Measurements from ENCODE around the gene CCND1. TPM values are rescaled to one million over a fixed set of nuclear protein-coding genes. Genes with fewer than 3 reads are reported as not detected.

The CCND1 gene
- total RNA-seq, 1 donor from 2014 or later = 55.6 TPM

- TF ChIP-seq, protein P1, sequence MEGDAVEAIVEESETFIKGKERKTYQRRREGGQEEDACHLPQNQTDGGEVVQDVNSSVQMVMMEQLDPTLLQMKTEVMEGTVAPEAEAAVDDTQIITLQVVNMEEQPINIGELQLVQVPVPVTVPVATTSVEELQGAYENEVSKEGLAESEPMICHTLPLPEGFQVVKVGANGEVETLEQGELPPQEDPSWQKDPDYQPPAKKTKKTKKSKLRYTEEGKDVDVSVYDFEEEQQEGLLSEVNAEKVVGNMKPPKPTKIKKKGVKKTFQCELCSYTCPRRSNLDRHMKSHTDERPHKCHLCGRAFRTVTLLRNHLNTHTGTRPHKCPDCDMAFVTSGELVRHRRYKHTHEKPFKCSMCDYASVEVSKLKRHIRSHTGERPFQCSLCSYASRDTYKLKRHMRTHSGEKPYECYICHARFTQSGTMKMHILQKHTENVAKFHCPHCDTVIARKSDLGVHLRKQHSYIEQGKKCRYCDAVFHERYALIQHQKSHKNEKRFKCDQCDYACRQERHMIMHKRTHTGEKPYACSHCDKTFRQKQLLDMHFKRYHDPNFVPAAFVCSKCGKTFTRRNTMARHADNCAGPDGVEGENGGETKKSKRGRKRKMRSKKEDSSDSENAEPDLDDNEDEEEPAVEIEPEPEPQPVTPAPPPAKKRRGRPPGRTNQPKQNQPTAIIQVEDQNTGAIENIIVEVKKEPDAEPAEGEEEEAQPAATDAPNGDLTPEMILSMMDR (IDR thresholded peaks at IDR 0.05; ENCODE audit: unreplicated experiment) = no peak
- no peak overlapping the region for H3K4me3 Mint-ChIP-seq (ENCODE audit: unreplicated experiment)
- peaks cover 4% of the 10 kb centered on the region for H3K36me3 Mint-ChIP-seq (ENCODE audit: low read depth, unreplicated experiment)
- H3K27me3 Mint-ChIP-seq (ENCODE audit: unreplicated experiment) = peaks cover 5% of the 10 kb centered on the region
- no peak for DNase-seq (ENCODE audit: low spot score)
- H3K9me3 Mint-ChIP-seq (ENCODE audit: unreplicated experiment) = peaks cover 8% of the 10 kb centered on the region
- no peaks in the 10 kb centered on the region for H3K4me1 Mint-ChIP-seq (ENCODE audit: unreplicated experiment)
- H3K27ac Mint-ChIP-seq (ENCODE audit: unreplicated experiment) = no peak overlapping the region
Observed at GRCh38 chr11:69632900-69633299, 8.1 kb upstream of the CCND1 start.

DNA sequence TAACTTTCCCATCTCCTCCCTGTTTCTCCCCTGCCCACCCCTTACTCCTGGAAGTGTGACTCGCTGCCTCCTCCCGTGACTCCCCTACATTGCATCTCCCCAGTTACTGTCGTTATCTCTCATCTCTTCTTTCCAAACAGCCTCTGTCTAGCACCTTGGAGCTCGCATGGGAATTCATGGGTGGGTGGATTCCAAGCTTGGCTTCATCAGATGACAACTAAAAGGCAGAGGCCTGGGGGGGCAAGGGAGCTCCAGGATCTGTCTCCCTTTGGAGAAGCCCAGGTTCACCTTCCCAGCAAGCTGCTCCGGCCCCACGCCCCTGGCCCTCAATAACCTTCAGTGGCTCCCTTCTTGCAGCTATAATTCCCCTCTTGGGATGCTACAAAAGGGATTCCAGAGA, 6.9 kb upstream of the CCND1 start:
- TF ChIP-seq, protein P1 (IDR thresholded peaks at IDR 0.05; ENCODE audit: unreplicated experiment) = no peak
- no peak for DNase-seq (ENCODE audit: low spot score)
- Mint-ChIP-seq H3K36me3 (ENCODE audit: low read depth, unreplicated experiment) (peaks cover 4% of the 10 kb centered on the region), H3K27me3 (ENCODE audit: unreplicated experiment) (peaks cover 5% of the 10 kb centered on the region), H3K9me3 (ENCODE audit: unreplicated experiment) (peaks cover 5% of the 10 kb centered on the region), H3K27ac (ENCODE audit: unreplicated experiment) (no peak overlapping the region), H3K4me1 (ENCODE audit: unreplicated experiment) (peaks cover 3% of the 10 kb centered on the region), H3K4me3 (ENCODE audit: unreplicated experiment) (no peak overlapping the region)

DNA sequence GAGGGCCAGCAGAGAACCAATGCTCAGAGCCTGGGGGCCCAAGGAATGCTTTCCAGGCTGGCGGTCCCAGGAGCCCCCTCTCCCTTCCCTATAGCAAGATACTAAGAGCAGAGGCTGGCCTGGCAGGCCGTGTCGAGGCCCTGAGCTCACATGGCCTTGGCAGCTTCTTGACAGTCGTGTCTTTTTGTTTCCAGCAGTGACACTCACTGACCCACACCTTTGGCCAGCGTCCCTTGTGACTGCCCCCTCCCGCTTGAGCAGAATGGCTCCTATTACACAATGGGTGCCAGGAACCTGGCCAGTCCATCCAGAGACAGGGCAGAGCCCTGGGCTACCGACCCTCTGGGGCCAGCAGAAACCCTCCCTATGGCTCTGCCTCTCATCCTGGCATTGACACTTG, 6.4 kb upstream of the CCND1 start:
- H3K36me3 Mint-ChIP-seq (ENCODE audit: low read depth, unreplicated experiment) = peaks cover 4% of the 10 kb centered on the region
- H3K27me3 Mint-ChIP-seq (ENCODE audit: unreplicated experiment) = peaks cover 5% of the 10 kb centered on the region
- DNase-seq (ENCODE audit: low spot score) = no peak
- H3K4me1 Mint-ChIP-seq (ENCODE audit: unreplicated experiment) = peaks cover 4% of the 10 kb centered on the region
- no peak overlapping the region for H3K4me3 Mint-ChIP-seq (ENCODE audit: unreplicated experiment)
- TF ChIP-seq, protein P1 (IDR thresholded peaks at IDR 0.05; ENCODE audit: unreplicated experiment) = no peak
- H3K9me3 Mint-ChIP-seq (ENCODE audit: unreplicated experiment) = peaks cover 4% of the 10 kb centered on the region
- no peak overlapping the region for H3K27ac Mint-ChIP-seq (ENCODE audit: unreplicated experiment)

GRCh38 chr11:69635195-69635594, 5.8 kb upstream of the CCND1 start:
- no peaks in the 10 kb centered on the region for H3K9me3 Mint-ChIP-seq (ENCODE audit: unreplicated experiment)
- no peaks in the 10 kb centered on the region for H3K36me3 Mint-ChIP-seq (ENCODE audit: low read depth, unreplicated experiment)
- H3K27me3 Mint-ChIP-seq (ENCODE audit: unreplicated experiment) = peaks cover 5% of the 10 kb centered on the region
- TF ChIP-seq, protein P1 (IDR thresholded peaks at IDR 0.05; ENCODE audit: unreplicated experiment) = no peak
- H3K4me1 Mint-ChIP-seq (ENCODE audit: unreplicated experiment) = peaks cover 9% of the 10 kb centered on the region
- DNase-seq (ENCODE audit: low spot score) = no peak
- no peak overlapping the region for H3K27ac Mint-ChIP-seq (ENCODE audit: unreplicated experiment)
- no peak overlapping the region for H3K4me3 Mint-ChIP-seq (ENCODE audit: unreplicated experiment)

DNA sequence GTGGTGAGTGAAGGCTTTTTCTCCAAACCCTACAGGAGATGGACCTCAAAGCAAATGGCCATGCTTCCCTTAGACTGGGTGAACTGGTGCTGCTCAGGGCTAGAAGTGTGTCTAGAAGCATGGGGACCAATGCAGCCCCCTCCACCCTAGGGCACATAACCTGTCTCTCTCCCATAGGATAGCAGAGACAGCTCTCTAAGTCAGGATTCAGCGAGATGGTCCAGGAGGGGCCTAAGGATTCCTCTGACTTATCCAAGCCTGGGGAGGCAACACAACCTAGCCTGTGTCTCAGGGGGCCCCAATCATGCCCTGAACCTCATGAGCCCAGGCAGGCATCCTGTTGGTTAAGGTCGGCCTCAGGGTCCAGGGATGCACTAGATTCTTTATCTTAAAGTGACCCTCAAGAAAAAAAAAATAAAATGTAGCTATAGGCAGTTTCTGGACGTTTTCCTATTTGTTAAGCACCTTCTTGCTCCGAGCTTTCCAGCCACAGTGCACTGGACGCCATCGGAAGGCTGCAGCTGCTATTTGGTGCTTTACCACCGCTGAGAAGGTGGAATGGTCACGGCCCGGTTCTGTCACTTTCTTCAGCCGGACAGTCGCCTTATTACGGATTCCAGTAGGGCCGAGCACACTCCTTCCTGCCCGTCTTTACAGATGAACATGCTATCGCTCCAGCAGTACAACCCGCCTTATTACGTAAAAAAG, 5.0 kb upstream of the CCND1 start:
- H3K27me3 Mint-ChIP-seq (ENCODE audit: unreplicated experiment) = peaks cover 5% of the 10 kb centered on the region
- DNase-seq (ENCODE audit: low spot score) = no peak
- peaks cover 13% of the 10 kb centered on the region for H3K4me1 Mint-ChIP-seq (ENCODE audit: unreplicated experiment)

More for the DNA sequence above, 5.0 kb upstream of the CCND1 start:
- Mint-ChIP-seq H3K4me3 (ENCODE audit: unreplicated experiment) (no peak overlapping the region), H3K27ac (ENCODE audit: unreplicated experiment) (no peak overlapping the region), H3K36me3 (ENCODE audit: low read depth, unreplicated experiment) (no peaks in the 10 kb centered on the region), H3K9me3 (ENCODE audit: unreplicated experiment) (no peaks in the 10 kb centered on the region)
- TF ChIP-seq, protein P1 (IDR thresholded peaks at IDR 0.05; ENCODE audit: unreplicated experiment) = no peak

All from endothelial cell (in vitro differentiated cells).